Measurements from ENCODE around the gene DUSP19.
"Not testable (repeated sequence)": the region's sequence is repeated elsewhere in the genome, so short reads cannot be mapped to it uniquely, and the experiment has no call there.

DUSP19 gene, protein sequence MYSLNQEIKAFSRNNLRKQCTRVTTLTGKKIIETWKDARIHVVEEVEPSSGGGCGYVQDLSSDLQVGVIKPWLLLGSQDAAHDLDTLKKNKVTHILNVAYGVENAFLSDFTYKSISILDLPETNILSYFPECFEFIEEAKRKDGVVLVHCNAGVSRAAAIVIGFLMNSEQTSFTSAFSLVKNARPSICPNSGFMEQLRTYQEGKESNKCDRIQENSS

DNA sequence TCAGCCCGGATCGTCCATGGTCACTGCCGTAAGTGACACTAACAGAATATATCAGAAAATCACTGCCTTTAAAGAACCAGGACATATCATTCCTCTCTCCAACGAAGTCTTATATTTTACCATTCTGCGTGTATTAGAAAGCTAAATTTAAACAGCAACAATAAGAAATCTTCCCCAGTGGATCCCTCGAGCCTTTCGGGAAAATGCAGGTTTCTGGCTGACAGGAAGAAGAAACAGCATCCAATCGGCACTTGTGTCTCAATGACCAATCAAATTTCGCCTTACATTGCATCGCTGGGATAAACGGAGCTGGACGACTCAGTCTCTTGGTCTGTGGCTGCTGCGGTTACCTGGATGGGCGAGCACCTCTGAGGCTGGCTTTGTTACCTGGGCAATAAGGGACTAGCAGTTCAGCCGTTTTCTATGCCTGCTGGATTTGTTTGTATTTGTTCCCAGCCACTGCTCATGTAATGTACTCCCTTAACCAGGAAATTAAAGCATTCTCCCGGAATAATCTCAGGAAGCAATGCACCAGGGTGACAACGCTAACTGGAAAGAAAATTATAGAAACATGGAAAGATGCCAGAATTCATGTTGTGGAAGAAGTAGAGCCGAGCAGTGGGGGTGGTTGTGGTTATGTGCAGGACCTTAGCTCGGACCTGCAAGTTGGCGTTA is at the start of gene DUSP19:
TSS of gene DUSP19 (plus strand) at position 284 of the 675 bp plus-strand sequence. CDS start at position 471, 187 bp downstream.
- DNase-seq: peak; percentile 66

GRCh38 chr2:183029219-183029618 is 49.3 kb upstream of the DUSP19 start:
- no peak for DNase-seq

GRCh38 chr2:183031911-183032794 is 46.4 kb upstream of the DUSP19 start:
- DNase-seq: no peak

DNA sequence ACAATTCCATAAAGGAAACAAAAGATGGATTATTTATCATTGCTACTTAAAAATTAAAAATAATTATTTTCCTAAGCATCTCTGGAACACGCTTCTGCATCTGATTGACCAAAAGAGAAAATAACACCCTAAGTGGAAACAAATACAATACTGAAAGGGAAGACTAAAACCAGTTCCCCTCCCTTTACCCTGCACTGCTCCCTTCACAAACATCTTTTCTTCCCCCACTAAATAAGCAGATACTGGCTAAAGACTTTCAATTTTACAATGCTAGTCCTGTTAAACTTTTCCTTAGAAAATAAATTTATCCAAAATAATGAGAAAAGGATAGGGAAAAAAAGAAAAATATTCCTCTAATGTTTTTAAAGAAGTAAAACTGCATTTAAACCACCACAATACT is 44.6 kb upstream of the DUSP19 start:
- no peak for DNase-seq

GRCh38 chr2:183034806-183035205 is 43.7 kb upstream of the DUSP19 start:
- DNase-seq: no peak

GRCh38 chr2:183035298-183035953 is 43.1 kb upstream of the DUSP19 start:
- DNase-seq: no peak

- no peak for DNase-seq
These were observed 42.4 kb upstream of the DUSP19 start for GRCh38 chr2:183035954-183036669.

DNA sequence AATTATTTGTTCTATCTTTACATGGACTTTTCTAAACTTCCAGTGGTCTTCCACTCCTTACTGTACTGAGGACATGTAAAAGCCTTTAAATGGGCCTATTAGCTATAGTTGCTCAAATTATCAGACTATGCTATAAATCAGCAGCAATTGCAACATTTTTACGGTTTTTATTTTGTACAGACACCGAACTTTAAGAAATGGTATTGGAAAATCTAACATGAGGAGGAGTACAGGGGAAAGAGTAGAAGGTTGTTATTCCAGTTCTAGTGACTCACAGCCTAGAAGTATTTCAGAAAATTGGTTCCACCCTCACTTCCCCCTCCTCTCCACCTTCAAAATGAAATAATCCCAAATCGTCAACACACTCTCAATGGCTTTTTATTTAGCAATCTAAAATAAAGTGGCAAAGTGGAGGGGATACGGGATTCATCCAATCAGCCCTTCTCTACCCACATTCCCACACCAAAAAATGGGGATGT is 41.4 kb upstream of the DUSP19 start:
- no peak for DNase-seq

DNA sequence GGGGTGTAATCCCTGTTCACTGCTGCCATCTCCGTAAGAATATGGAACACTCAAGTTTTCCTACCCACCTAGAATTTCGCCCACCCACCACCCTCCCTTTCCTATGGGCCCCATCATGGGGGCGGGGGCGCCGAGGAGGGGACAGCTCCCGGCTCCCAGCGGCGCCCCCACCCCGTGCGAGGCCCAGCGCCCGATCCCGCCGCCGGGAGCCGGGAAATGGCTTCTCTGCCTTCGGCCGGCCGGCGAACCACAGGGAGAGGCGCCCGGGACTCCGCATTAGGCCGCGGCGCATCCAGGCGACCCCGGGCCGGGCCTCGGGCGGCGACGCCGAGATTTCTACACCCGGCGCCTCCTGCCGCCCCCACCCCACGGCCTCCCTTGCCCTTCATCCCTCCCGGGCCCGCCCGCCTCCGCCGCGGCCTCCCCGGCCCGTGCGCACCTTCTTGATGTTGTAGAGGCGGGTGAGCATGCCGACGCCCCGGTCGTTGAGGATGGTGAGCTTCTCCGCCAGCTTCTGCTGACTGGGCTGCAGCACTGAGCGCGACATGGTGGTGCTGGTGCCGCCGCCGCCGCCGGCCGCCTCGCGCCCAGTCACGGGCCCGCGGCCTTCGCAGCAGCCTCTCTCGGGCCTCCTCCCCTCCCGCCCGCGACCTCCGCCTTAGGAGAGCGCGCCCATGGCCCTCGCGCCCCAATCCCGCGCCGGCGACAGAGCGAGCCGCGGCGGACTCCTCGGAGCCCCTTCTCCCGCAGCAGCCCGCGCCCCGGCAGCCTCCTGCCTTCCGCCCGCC is 40.8 kb upstream of the DUSP19 start:
- DNase-seq: peak; percentile 53

GRCh38 chr2:183038341-183039300 is 39.9 kb upstream of the DUSP19 start, which contains the start of gene NCKAP1:
NCKAP1 (minus strand) TSS chr2:183038457; CDS start chr2:183038099, 358 bp downstream.
- DNase-seq: peak; percentile 80

DNA sequence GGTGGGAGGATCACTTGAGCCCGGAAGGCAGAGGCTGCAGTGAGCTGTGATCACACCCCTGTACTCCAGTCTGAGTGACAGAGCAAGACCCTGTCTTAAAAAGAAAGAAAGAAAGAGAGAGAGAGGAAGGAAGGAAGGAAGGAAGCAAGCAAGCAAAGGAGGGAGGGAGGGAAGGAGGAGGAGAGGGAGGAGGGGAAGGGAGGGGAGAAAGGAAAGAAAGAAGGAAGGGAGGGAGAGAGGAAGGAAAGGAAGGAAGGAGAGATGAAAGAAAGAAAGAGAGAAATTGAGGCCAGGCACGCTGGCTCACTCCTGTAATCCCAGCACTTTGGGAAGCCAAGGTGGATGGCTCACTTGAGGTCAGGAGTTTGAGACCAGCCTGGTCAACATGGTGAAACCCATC is 37.9 kb upstream of the DUSP19 start:
- no peak for DNase-seq

DNA sequence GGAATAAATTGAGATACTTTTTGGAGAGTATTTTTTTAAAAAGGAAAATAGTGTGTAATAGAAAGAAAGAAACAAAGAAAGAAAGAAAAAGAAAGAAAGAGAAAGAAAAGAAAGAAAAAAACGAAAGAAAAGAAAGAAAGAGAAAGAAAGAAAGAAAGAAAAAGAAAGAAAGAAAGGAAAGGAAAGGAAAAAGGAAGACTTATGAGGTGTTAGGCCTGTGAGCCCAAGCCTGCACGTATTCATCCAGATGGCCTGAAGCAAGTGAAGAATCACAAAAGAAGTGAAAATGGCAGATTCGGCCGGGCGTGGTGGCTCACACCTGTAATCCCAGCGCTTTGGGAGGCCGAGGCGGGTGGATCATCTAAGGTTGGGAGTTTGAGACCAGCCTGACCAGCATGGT is 35.0 kb upstream of the DUSP19 start:
- not testable (repeated sequence) for DNase-seq

- not testable (repeated sequence) for DNase-seq
These were observed 30.9 kb upstream of the DUSP19 start for GRCh38 chr2:183047486-183048125.

GRCh38 chr2:183049420-183049819 is 29.1 kb upstream of the DUSP19 start:
- no peak for DNase-seq

- no peak for DNase-seq
These were observed 21.1 kb upstream of the DUSP19 start for GRCh38 chr2:183057333-183057985.

DNA sequence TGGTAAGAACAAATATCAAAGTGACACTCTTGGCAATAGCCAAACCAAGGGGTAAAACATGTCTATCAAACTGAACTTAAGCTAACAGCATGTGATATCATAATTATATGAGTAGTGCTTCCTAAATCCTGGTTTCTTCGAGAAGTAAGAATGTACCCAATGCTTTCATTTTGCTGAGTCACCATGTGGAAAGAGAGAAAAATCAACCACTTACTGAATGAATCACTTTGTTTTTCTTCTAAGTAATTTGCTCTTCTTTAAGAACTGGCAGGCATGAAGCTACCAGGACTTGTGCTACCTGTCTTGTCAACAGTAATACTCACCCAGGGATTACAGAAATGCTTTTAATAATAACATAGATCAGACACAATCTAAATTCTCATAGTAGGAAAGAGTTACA is 19.0 kb upstream of the DUSP19 start:
- DNase-seq: no peak

- no peak for DNase-seq
These were observed 17.8 kb upstream of the DUSP19 start for GRCh38 chr2:183060571-183061231.

- DNase-seq: no peak
These were observed 15.5 kb upstream of the DUSP19 start for GRCh38 chr2:183063083-183063482.
